Right lobe of liver (tissue), 4 donors: ENCODE data around the gene NRCAM.

Experiments used
- CTCF ChIP-seq, 4 donors: fragments of 200-600 bp in 3 of 4; fragments of 450-650 bp in 1 of 4; IDR thresholded peaks; one replicate each; pipeline versions ENCODE4 v1.5.1 to v1.8.0; 2016 to 2022; ENCODE audit warnings: antibody characterized with exemption in 4 of 4, mild to moderate bottlenecking in 2 of 4
- POLR2A ChIP-seq: fragments of 450-650 bp; IDR thresholded peaks from one replicate; pipeline ENCODE4 v1.6.1; 2017; ENCODE audit warnings: antibody characterized with exemption, mild to moderate bottlenecking
- donor health status: DM: no; HTN: no; CAD: no.
- donor health status: DM: no; HTN: no; CAD: no.
- donor health status: DM: no; HTN: yes; CAD: no.

DNA sequence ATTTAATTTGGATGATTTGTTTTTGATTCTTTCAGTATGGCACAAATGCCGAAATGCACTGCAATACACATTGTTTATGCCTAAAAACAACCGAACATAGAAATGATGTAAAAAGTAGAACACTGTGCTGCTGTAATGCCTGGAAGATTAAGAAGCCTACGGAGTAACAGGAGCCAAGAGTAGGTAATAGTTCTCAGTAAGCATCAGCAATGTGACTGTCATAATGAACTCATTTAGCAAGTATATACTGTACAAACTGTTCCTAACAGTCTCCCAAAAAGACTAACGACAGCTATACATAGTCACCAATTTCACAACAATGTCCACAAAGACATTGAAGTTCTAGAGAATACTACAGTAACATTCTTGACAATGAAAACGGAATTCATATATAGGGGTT, 307.1 kb downstream of the NRCAM start:
- TF ChIP-seq CTCF (IDR thresholded peaks at IDR 0.05) (no peak), POLR2A (no peak)
